CD4-positive, alpha-beta T cell (primary cell): ENCODE results near the gene RBP5. TPM values are rescaled to one million over a fixed set of nuclear protein-coding genes. Genes with fewer than 3 reads are reported as not detected.

Experiments
- ATAC-seq: fragments of 200-7000 bp; cut with Tn5 transposase; one replicate; pipeline ENCODE4 v1.10.0; 2022; ENCODE audit warnings: mild to moderate bottlenecking; ENCODE audit not compliant: poor library complexity
- CTCF ChIA-PET: fragments of 350-600 bp; sonication (Branson Sonifier 250); formaldehyde crosslinking; loops from one replicate; lab custom pipeline; 2021; ENCODE audit warnings: antibody characterized with exemption, inconsistent platforms; lab: Charles Lee
- POLR2A ChIA-PET: fragments of 350-600 bp; sonication (Branson Sonifier 250); formaldehyde crosslinking; loops from one replicate; lab custom pipeline; 2021; ENCODE audit warnings: antibody characterized with exemption, inconsistent platforms; lab: Charles Lee
- DNase-seq, 14 experiments: peaks; one replicate each; pipeline ENCODE4 v3.0.0-alpha.2; 2013 to 2020; ENCODE audit warnings: mixed read lengths in 2 of 14
- H3K27ac ChIP-seq, 2 donors: one replicate each; pipeline versions ENCODE4 v1.5.1 to v1.7.0; 2013; ENCODE audit warnings: low read length in 2 of 2, low read depth in 1 of 2, mild to moderate bottlenecking in 1 of 2
- H3K27me3 ChIP-seq, 2 experiments: 1 replicate in 1 of 2; 2 replicates in 1 of 2; pipeline versions ENCODE4 v1.6.1 to v1.7.0; 2013; ENCODE audit warnings: low read length in 2 of 2, control low read depth in 1 of 2, mild to moderate bottlenecking in 1 of 2, moderate library complexity in 1 of 2; ENCODE audit not compliant: insufficient read depth in 2 of 2, control insufficient read depth in 1 of 2
- H3K36me3 ChIP-seq: one replicate; pipeline ENCODE4 v1.6.1; 2013; ENCODE audit warnings: low read length, control low read depth; ENCODE audit not compliant: insufficient read depth
- H3K4me1 ChIP-seq: one replicate; pipeline ENCODE4 v1.6.1; 2013; ENCODE audit warnings: low read length, control low read depth; ENCODE audit not compliant: insufficient read depth
- H3K4me3 ChIP-seq: one replicate; pipeline ENCODE4 v1.5.1; 2013; ENCODE audit warnings: mild to moderate bottlenecking, low read length, moderate library complexity
- H3K9me3 ChIP-seq, 2 experiments: 1 replicate in 1 of 2; 2 replicates in 1 of 2; pipeline versions ENCODE4 v1.6.1 to v1.7.0; 2013; ENCODE audit warnings: low read length in 2 of 2, mild to moderate bottlenecking in 2 of 2, control low read depth in 1 of 2, moderate library complexity in 1 of 2; ENCODE audit not compliant: control insufficient read depth in 1 of 2, insufficient read depth in 1 of 2
- H3K27ac Mint-ChIP-seq: one replicate; pipeline ENCODE4 v1.8.0; 2020; ENCODE audit warnings: mixed read lengths
- H3K27me3 Mint-ChIP-seq: one replicate; pipeline ENCODE4 v1.8.0; 2021; ENCODE audit warnings: mixed read lengths
- H3K36me3 Mint-ChIP-seq: one replicate; pipeline ENCODE4 v1.8.0; 2021; ENCODE audit warnings: low read depth, mixed read lengths
- H3K4me1 Mint-ChIP-seq: one replicate; pipeline ENCODE4 v1.8.0; 2021; ENCODE audit warnings: low read depth, mixed read lengths
- H3K4me3 Mint-ChIP-seq: one replicate; pipeline ENCODE4 v1.8.0; 2020; ENCODE audit warnings: mild to moderate bottlenecking, mixed read lengths
- H3K9me3 Mint-ChIP-seq: one replicate; pipeline ENCODE4 v1.8.0; 2020; ENCODE audit warnings: mixed read lengths
- intact Hi-C, 2 experiments: fragments of 100-400 bp; cut with DNase I in 1 of 2; cut with micrococcal nuclease in 1 of 2; formaldehyde crosslinking; loops; one replicate each; pipeline versions ENCODE4 v1.15.1 to v1.9.0; 2023 to 2025; cut with DNase I, micrococcal nuclease
- total RNA-seq, 174 experiments: library from RNA in 2 of 174; stranded (reverse) in 2 of 174; gene quantifications; one replicate each; pipeline ENCODE4 v1.2.3 and lab custom pipeline; 2021 to 2026
- TF ChIP-seq, protein P1 (sequence below): fragments of 200-600 bp; IDR thresholded peaks from one replicate; pipeline ENCODE4 v1.8.0; 2022; ENCODE audit warnings: antibody characterized with exemption, mild to moderate bottlenecking

RBP5 gene
- total RNA-seq, 2 experiments from 2014 or later: not detected

DNA sequence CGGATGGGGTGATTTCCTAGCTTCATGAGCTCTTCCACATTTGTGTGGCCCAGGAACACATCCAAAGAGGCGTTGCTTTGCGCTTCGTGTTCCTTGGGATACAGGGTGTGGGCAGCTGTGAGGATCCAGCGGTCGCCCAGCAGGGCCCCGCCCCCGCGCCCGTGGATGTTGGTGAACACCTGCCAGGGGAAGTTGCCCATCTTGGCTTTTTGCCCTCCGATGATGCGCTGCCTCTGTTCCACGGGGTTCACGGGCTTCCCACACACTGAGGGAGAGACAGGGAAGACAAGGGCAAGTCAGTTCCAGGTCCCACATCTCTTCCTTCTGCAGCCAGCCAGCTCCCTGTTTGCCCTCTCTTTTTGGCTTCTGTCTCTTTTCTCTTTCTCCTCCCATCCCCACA, 47.7 kb downstream of the RBP5 start:
- ChIA-PET CTCF (no interaction called here), POLR2A (interaction anchor here (0.7 kb wide), 1 partner anchor 8 kb away, joined by 3 read pairs; no protein-coding TSS in a partner anchor)
- H3K27me3 Mint-ChIP-seq: no peaks in the 10 kb centered on the region
- Histone ChIP-seq H3K27ac (no peak overlapping the region), H3K4me3 (no peak overlapping the region), H3K27me3 (no peaks in the 10 kb centered on the region), H3K9me3 (no peaks in the 10 kb centered on the region), H3K4me1 (no peaks in the 10 kb centered on the region), H3K36me3 (no peaks in the 10 kb centered on the region)
- H3K4me1 Mint-ChIP-seq: no peaks in the 10 kb centered on the region
- TF ChIP-seq, protein P1, sequence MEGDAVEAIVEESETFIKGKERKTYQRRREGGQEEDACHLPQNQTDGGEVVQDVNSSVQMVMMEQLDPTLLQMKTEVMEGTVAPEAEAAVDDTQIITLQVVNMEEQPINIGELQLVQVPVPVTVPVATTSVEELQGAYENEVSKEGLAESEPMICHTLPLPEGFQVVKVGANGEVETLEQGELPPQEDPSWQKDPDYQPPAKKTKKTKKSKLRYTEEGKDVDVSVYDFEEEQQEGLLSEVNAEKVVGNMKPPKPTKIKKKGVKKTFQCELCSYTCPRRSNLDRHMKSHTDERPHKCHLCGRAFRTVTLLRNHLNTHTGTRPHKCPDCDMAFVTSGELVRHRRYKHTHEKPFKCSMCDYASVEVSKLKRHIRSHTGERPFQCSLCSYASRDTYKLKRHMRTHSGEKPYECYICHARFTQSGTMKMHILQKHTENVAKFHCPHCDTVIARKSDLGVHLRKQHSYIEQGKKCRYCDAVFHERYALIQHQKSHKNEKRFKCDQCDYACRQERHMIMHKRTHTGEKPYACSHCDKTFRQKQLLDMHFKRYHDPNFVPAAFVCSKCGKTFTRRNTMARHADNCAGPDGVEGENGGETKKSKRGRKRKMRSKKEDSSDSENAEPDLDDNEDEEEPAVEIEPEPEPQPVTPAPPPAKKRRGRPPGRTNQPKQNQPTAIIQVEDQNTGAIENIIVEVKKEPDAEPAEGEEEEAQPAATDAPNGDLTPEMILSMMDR: no peak
- H3K9me3 Mint-ChIP-seq: no peaks in the 10 kb centered on the region
- intact Hi-C loops: loop anchor here in 1 of 2 experiments (5.0 kb wide), 1 partner anchor 44 kb away; no protein-coding TSS in a partner anchor
- no peak overlapping the region for H3K27ac Mint-ChIP-seq
- H3K36me3 Mint-ChIP-seq: no peaks in the 10 kb centered on the region
- no peak overlapping the region for H3K4me3 Mint-ChIP-seq
- ATAC-seq (no peak), DNase-seq (no peak)

DNA sequence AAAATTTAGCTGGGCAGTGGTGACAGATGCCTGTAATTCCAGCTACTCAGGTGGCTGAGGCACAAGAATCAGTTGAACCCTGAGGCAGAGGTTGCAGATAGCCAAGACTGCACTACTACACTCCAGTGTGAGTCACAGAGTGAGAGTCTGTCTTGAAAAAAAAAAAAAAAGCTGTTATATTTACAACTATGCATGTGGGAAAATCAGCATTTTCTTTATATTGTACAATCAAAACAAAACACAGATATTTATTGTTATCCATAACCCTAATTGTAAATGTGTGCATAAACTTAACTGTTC, 48.9 kb downstream of the RBP5 start:
- no peak overlapping the region for H3K4me3 Mint-ChIP-seq
- H3K27ac ChIP-seq: no peak overlapping the region
- ATAC-seq (no peak), DNase-seq (no peak)
- no peaks in the 10 kb centered on the region for H3K36me3 ChIP-seq
- H3K9me3 Mint-ChIP-seq: no peaks in the 10 kb centered on the region
- H3K27ac Mint-ChIP-seq: no peak overlapping the region
- no peaks in the 10 kb centered on the region for H3K27me3 ChIP-seq
- no peaks in the 10 kb centered on the region for H3K4me1 Mint-ChIP-seq
- H3K36me3 Mint-ChIP-seq: no peaks in the 10 kb centered on the region
- TF ChIP-seq, protein P1: no peak
- POLR2A ChIA-PET: no interaction called here
- no peaks in the 10 kb centered on the region for H3K9me3 ChIP-seq
- H3K27me3 Mint-ChIP-seq: no peaks in the 10 kb centered on the region
- CTCF ChIA-PET: no interaction called here
- no peaks in the 10 kb centered on the region for H3K4me1 ChIP-seq
- intact Hi-C loops: loop anchor here in 1 of 2 experiments (5.0 kb wide), 1 partner anchor 42 kb away; no protein-coding TSS in a partner anchor
- no peak overlapping the region for H3K4me3 ChIP-seq

DNA sequence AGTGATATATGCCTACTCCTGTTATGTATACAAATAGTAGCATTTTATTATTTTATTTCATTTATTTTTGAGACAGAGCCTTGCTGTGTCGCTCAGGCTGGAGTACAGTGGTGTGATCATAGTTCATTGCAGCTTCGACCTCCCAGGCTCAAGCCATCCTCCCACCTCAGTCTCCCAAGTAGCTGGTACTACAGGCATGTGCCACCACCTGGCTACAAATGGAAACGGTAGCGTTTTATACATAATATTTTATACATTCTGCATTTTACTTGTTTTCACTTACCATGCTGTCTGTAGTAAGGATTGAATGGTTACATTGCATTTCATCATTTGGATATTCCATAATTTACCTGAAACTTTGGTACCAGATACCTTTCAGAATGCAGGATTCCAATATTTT, 50.5 kb downstream of the RBP5 start:
- POLR2A ChIA-PET: no interaction called here

More for the DNA sequence above, 50.5 kb downstream of the RBP5 start:
- ATAC-seq: no peak
- H3K9me3 ChIP-seq: no peaks in the 10 kb centered on the region
- H3K27ac ChIP-seq: no peak overlapping the region
- no peaks in the 10 kb centered on the region for H3K4me1 ChIP-seq
- Mint-ChIP-seq H3K36me3 (no peaks in the 10 kb centered on the region), H3K27ac (no peak overlapping the region), H3K4me1 (no peaks in the 10 kb centered on the region), H3K4me3 (no peak overlapping the region), H3K27me3 (peaks cover 5% of the 10 kb centered on the region), H3K9me3 (no peaks in the 10 kb centered on the region)
- intact Hi-C loops: no loop called here
- H3K4me3 ChIP-seq: no peak overlapping the region
- TF ChIP-seq, protein P1: no peak
- no peak for DNase-seq
- H3K27me3 ChIP-seq: no peaks in the 10 kb centered on the region
- CTCF ChIA-PET: no interaction called here
- H3K36me3 ChIP-seq: no peaks in the 10 kb centered on the region
